ENCODE data around the gene HIF1A.

HIF1A gene

GRCh38 chr14:61769893-61770292 lies 74.6 kb downstream of the HIF1A start:
- peaks cover 14% of the 10 kb centered on the region for H3K4me1 ChIP-seq (ENCODE audit: control insufficient read depth, low read length)
- no peaks in the 10 kb centered on the region for H3K9me3 ChIP-seq (ENCODE audit: control insufficient read depth, insufficient read depth, low read length)
- H3K4me2 ChIP-seq (ENCODE audit: low read length) = no peak overlapping the region
- no peaks in the 10 kb centered on the region for H3F3A ChIP-seq (ENCODE audit: control insufficient read depth, insufficient read depth)
- peaks cover 32% of the 10 kb centered on the region for H3K79me2 ChIP-seq (ENCODE audit: control insufficient read depth, low read length)
- no peaks in the 10 kb centered on the region for H3K27me3 ChIP-seq (ENCODE audit: control insufficient read depth, low read length)
- no peaks in the 10 kb centered on the region for H4K20me1 ChIP-seq (ENCODE audit: control insufficient read depth, insufficient read depth, low read depth, low read length)
- no peaks in the 10 kb centered on the region for H3K9me2 ChIP-seq (replicated peaks; ENCODE audit: control insufficient read depth, low read length)
- H3K27ac ChIP-seq (ENCODE audit: low read depth, low read length) = no peak overlapping the region
- no peak for TF ChIP-seq EZH2phosphoT487 (IDR thresholded peaks at IDR 0.05; ENCODE audit: borderline replicate concordance, low read length)
- TF ChIP-seq, protein P1, sequence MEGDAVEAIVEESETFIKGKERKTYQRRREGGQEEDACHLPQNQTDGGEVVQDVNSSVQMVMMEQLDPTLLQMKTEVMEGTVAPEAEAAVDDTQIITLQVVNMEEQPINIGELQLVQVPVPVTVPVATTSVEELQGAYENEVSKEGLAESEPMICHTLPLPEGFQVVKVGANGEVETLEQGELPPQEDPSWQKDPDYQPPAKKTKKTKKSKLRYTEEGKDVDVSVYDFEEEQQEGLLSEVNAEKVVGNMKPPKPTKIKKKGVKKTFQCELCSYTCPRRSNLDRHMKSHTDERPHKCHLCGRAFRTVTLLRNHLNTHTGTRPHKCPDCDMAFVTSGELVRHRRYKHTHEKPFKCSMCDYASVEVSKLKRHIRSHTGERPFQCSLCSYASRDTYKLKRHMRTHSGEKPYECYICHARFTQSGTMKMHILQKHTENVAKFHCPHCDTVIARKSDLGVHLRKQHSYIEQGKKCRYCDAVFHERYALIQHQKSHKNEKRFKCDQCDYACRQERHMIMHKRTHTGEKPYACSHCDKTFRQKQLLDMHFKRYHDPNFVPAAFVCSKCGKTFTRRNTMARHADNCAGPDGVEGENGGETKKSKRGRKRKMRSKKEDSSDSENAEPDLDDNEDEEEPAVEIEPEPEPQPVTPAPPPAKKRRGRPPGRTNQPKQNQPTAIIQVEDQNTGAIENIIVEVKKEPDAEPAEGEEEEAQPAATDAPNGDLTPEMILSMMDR (IDR thresholded peaks at IDR 0.05; ENCODE audit: low read depth, low read length, poor library complexity, severe bottlenecking) = no peak
- no peak overlapping the region for H3K4me3 ChIP-seq (ENCODE audit: low read length)
- peaks cover 85% of the 10 kb centered on the region for H3K36me3 ChIP-seq (ENCODE audit: control insufficient read depth, low read length)

DNA sequence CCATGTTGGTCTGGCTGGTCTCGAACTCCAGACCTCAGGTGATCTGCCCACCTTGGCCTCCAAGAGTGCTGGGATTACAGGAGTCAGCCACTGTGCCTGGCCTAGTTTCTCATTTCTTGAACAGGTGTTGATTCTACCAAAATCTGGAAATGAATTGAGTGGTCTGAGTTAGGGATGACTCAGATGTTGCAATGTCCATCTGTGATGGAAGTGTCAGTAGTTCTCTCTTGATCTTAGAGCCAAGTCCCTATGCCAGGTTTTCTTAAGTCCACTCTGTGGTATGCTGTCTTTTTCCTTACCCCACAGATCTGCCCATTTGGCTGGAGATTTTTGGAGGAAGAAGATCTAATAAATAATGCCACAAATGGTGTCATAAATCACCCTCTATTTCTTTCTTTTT lies 79.5 kb downstream of the HIF1A start:
- H3K4me3 ChIP-seq (ENCODE audit: low read length) = no peak overlapping the region
- peaks cover 6% of the 10 kb centered on the region; the same call in 1 of the 2 replicates for H3K79me2 ChIP-seq (ENCODE audit: control insufficient read depth, low read length)
- H3K27me3 ChIP-seq (ENCODE audit: control insufficient read depth, low read length) = no peaks in the 10 kb centered on the region
- TF ChIP-seq EZH2phosphoT487 (IDR thresholded peaks at IDR 0.05; ENCODE audit: borderline replicate concordance, low read length) = no peak
- TF ChIP-seq, protein P1 (IDR thresholded peaks at IDR 0.05; ENCODE audit: low read depth, low read length, poor library complexity, severe bottlenecking) = no peak
- no peaks in the 10 kb centered on the region for H3K9me3 ChIP-seq (ENCODE audit: control insufficient read depth, insufficient read depth, low read length)
- H3K4me2 ChIP-seq (ENCODE audit: low read length) = no peak overlapping the region
- no peak overlapping the region for H3K27ac ChIP-seq (ENCODE audit: low read depth, low read length)
- no peaks in the 10 kb centered on the region for H3K9me2 ChIP-seq (replicated peaks; ENCODE audit: control insufficient read depth, low read length)
- peaks cover 88% of the 10 kb centered on the region for H3K36me3 ChIP-seq (ENCODE audit: control insufficient read depth, low read length)
- no peaks in the 10 kb centered on the region for H3K4me1 ChIP-seq (ENCODE audit: control insufficient read depth, low read length)
- no peaks in the 10 kb centered on the region for H3F3A ChIP-seq (ENCODE audit: control insufficient read depth, insufficient read depth)
- no peaks in the 10 kb centered on the region for H4K20me1 ChIP-seq (ENCODE audit: control insufficient read depth, insufficient read depth, low read depth, low read length)

DNA sequence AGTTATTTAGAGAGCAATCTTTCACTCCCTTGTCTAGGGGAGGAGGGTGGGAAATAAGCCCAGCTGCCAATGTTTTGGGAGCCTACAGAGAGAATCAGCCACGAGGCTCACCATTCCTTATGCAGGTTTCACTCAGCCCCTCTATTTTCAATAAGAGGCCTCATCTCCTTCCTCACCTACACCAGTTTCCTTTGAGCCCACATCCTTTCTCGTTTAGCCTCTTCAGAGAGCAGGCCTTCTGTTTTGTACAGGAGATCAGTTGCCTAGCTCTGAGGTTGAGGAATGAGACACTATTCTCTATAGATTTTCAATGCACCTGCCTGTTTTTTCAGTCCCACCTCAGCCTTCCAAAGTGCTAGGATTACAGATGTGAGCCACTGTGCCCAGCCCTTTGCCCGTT lies 84.8 kb downstream of the HIF1A start:
- no peaks in the 10 kb centered on the region for H3K4me1 ChIP-seq (ENCODE audit: control insufficient read depth, low read length)
- no peaks in the 10 kb centered on the region for H3K79me2 ChIP-seq (ENCODE audit: control insufficient read depth, low read length)
- no peaks in the 10 kb centered on the region for H3K9me3 ChIP-seq (ENCODE audit: control insufficient read depth, insufficient read depth, low read length)
- no peak overlapping the region for H3K4me2 ChIP-seq (ENCODE audit: low read length)
- no peak overlapping the region for H3K27ac ChIP-seq (ENCODE audit: low read depth, low read length)
- H3K4me3 ChIP-seq (ENCODE audit: low read length) = no peak overlapping the region
- peaks cover 86% of the 10 kb centered on the region for H3K36me3 ChIP-seq (ENCODE audit: control insufficient read depth, low read length)
- no peaks in the 10 kb centered on the region for H3F3A ChIP-seq (ENCODE audit: control insufficient read depth, insufficient read depth)
- TF ChIP-seq, protein P1 (IDR thresholded peaks at IDR 0.05; ENCODE audit: low read depth, low read length, poor library complexity, severe bottlenecking) = no peak
- no peak for TF ChIP-seq EZH2phosphoT487 (IDR thresholded peaks at IDR 0.05; ENCODE audit: borderline replicate concordance, low read length)
- no peaks in the 10 kb centered on the region for H4K20me1 ChIP-seq (ENCODE audit: control insufficient read depth, insufficient read depth, low read depth, low read length)
- H3K9me2 ChIP-seq (replicated peaks; ENCODE audit: control insufficient read depth, low read length) = no peaks in the 10 kb centered on the region
- no peaks in the 10 kb centered on the region for H3K27me3 ChIP-seq (ENCODE audit: control insufficient read depth, low read length)

DNA sequence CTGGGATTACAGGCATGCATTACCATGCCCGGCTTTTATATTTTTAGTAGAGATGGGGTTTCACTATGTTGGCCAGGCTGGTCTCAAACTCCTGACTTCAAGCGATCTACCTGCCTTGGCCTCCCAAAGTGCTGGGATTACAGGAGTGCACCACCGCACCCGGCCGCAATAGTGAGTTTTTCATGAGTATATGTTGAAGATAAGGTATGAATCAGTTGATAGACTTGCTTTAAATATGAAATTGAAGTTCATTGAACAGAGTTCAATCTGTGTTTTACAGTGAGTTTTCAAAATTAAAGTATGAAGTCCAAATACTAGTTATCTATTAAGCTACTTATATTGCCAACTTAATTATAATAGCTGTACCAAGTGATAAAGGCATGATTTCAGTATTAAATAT lies 102.0 kb downstream of the HIF1A start:
- H3K9me2 ChIP-seq (replicated peaks; ENCODE audit: control insufficient read depth, low read length) = no peaks in the 10 kb centered on the region
- no peak for TF ChIP-seq EZH2phosphoT487 (IDR thresholded peaks at IDR 0.05; ENCODE audit: borderline replicate concordance, low read length)
- TF ChIP-seq, protein P1 (IDR thresholded peaks at IDR 0.05; ENCODE audit: low read depth, low read length, poor library complexity, severe bottlenecking) = no peak

More for the DNA sequence above, 102.0 kb downstream of the HIF1A start:
- Histone ChIP-seq H3K9me3 (ENCODE audit: control insufficient read depth, insufficient read depth, low read length) (no peaks in the 10 kb centered on the region), H3K4me1 (ENCODE audit: control insufficient read depth, low read length) (no peaks in the 10 kb centered on the region), H4K20me1 (ENCODE audit: control insufficient read depth, insufficient read depth, low read depth, low read length) (no peaks in the 10 kb centered on the region), H3K27me3 (ENCODE audit: control insufficient read depth, low read length) (no peaks in the 10 kb centered on the region), H3K4me2 (ENCODE audit: low read length) (no peak overlapping the region), H3K36me3 (ENCODE audit: control insufficient read depth, low read length) (peaks cover 29% of the 10 kb centered on the region), H3K4me3 (ENCODE audit: low read length) (no peak overlapping the region), H3K79me2 (ENCODE audit: control insufficient read depth, low read length) (no peaks in the 10 kb centered on the region), H3F3A (ENCODE audit: control insufficient read depth, insufficient read depth) (no peaks in the 10 kb centered on the region), H3K27ac (ENCODE audit: low read depth, low read length) (no peak overlapping the region)
